ENCODE results near the gene DNLZ. TPM values are rescaled to one million over a fixed set of nuclear protein-coding genes. Genes with fewer than 3 reads are reported as not detected.

The DNLZ gene
- total and polyA plus RNA-seq, 10 of the 15 experiments (the other 5 are each of a cell fraction or from before 2014, with no cell fraction given), result 0.66 to 29.7 (median 14.7) TPM; not detected in 1

- no peaks in the 10 kb centered on the region for H3K79me2 ChIP-seq (ENCODE audit: control insufficient read depth, insufficient read depth, low read length)
- H3K9me3 ChIP-seq (replicated peaks; ENCODE audit: control insufficient read depth, insufficient read depth, low read length), result no peaks in the 10 kb centered on the region
- RAD21 ChIA-PET (ENCODE audit: unreplicated experiment), result no interaction called here
- 46% methylated on average over 23 of the region's 23 CpGs for WGBS (ENCODE audit: insufficient coverage, insufficient replicate concordance, low lambda C conversion rate, missing lambda C conversion rate)
- H3K27ac ChIP-seq (ENCODE audit: control insufficient read depth, insufficient read depth), result no peak overlapping the region
- H3K4me3 ChIP-seq, result no peak overlapping the region
- H3K36me3 ChIP-seq (ENCODE audit: control insufficient read depth in 2 of 2, insufficient read depth in 2 of 2, low read length in 1 of 2), result no peaks in the 10 kb centered on the region
- H3K4me1 ChIP-seq (ENCODE audit: control insufficient read depth, insufficient read depth, low read length), result no peaks in the 10 kb centered on the region
- no peaks in the 10 kb centered on the region; a peak in 1 of 4 replicates for H3K27me3 ChIP-seq (replicated peaks in 1 of 2; ENCODE audit: control insufficient read depth in 2 of 2, insufficient read depth in 2 of 2, low read length in 1 of 2)
- BruUV-seq (replicated peaks), result no TSS peak
- POLR2A ChIA-PET, result interaction anchor here (0.6 kb wide), 1 partner anchor 214 kb away, joined by 3 read pairs; no protein-coding TSS in a partner anchor
- intact Hi-C loops (cut with micrococcal nuclease; ENCODE audit: unreplicated experiment) (no loop called here), in situ Hi-C loops (cut with MboI) (no loop called here)
- no peak overlapping the region for H3K9ac ChIP-seq (ENCODE audit: control insufficient read depth, insufficient read depth, low read length)
- ATAC-seq, result no peak
- CTCF ChIA-PET, result interaction anchor here (1.5 kb wide), 1 partner anchor 20 kb away, joined by 5 read pairs; no protein-coding TSS in a partner anchor
- H2AFZ ChIP-seq (ENCODE audit: control insufficient read depth, low read depth, low read length), result no peak overlapping the region
- no peak for DNase-seq (ENCODE audit: low read depth, low spot score)
- TF ChIP-seq IRF4 (IDR thresholded peaks at IDR 0.05; ENCODE audit: low read depth, low read length) (no peak), EED (IDR thresholded peaks at IDR 0.05; ENCODE audit: low read depth) (no peak), MTA2 (IDR thresholded peaks at IDR 0.05; ENCODE audit: low read depth) (no peak), ZNF384 (IDR thresholded peaks at IDR 0.05; ENCODE audit: borderline replicate concordance, low read depth, low read length) (no peak), NFIC (IDR thresholded peaks at IDR 0.05; ENCODE audit: low read depth, low read length) (no peak), TAF1 (IDR thresholded peaks at IDR 0.05; ENCODE audit: borderline replicate concordance, low read depth, low read length) (no peak), POU2F2 (IDR thresholded peaks at IDR 0.05; ENCODE audit: borderline replicate concordance, low read depth, low read length) (no peak), FOXK2 (IDR thresholded peaks at IDR 0.05) (no peak), STAT1 (conservative IDR thresholded peaks at IDR 0.05) (no peak), RBBP5 (conservative IDR thresholded peaks at IDR 0.05) (no peak), CBX5 (IDR thresholded peaks at IDR 0.05; ENCODE audit: low read depth) (no peak), HDAC2 (IDR thresholded peaks at IDR 0.05) (no peak)
- TF ChIP-seq, protein P1, sequence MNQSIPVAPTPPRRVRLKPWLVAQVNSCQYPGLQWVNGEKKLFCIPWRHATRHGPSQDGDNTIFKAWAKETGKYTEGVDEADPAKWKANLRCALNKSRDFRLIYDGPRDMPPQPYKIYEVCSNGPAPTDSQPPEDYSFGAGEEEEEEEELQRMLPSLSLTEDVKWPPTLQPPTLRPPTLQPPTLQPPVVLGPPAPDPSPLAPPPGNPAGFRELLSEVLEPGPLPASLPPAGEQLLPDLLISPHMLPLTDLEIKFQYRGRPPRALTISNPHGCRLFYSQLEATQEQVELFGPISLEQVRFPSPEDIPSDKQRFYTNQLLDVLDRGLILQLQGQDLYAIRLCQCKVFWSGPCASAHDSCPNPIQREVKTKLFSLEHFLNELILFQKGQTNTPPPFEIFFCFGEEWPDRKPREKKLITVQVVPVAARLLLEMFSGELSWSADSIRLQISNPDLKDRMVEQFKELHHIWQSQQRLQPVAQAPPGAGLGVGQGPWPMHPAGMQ (IDR thresholded peaks at IDR 0.05; ENCODE audit: borderline replicate concordance), result no peak
- TF ChIP-seq, protein P2, sequence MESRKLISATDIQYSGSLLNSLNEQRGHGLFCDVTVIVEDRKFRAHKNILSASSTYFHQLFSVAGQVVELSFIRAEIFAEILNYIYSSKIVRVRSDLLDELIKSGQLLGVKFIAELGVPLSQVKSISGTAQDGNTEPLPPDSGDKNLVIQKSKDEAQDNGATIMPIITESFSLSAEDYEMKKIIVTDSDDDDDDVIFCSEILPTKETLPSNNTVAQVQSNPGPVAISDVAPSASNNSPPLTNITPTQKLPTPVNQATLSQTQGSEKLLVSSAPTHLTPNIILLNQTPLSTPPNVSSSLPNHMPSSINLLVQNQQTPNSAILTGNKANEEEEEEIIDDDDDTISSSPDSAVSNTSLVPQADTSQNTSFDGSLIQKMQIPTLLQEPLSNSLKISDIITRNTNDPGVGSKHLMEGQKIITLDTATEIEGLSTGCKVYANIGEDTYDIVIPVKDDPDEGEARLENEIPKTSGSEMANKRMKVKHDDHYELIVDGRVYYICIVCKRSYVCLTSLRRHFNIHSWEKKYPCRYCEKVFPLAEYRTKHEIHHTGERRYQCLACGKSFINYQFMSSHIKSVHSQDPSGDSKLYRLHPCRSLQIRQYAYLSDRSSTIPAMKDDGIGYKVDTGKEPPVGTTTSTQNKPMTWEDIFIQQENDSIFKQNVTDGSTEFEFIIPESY (IDR thresholded peaks at IDR 0.05), result no peak
- no peaks in the 10 kb centered on the region for H4K20me1 ChIP-seq (ENCODE audit: control insufficient read depth, insufficient read depth)
- FAIRE-seq, result no peak
- H3K4me2 ChIP-seq (ENCODE audit: control insufficient read depth, insufficient read depth), result no peak overlapping the region
- SMC1A ChIA-PET (ENCODE audit: uncharacterized antibody, unreplicated experiment), result no interaction called here
Observed at GRCh38 chr9:136343121-136343883, 20.2 kb downstream of the DNLZ start.

Data from GM12878 (cell line).